Measurements from ENCODE around the gene SLC9C1. TPM values are rescaled to one million over a fixed set of nuclear protein-coding genes. Genes with fewer than 3 reads are reported as not detected.

SLC9C1 gene
- total RNA-seq, 2 experiments from 2014 or later = not detected

DNA sequence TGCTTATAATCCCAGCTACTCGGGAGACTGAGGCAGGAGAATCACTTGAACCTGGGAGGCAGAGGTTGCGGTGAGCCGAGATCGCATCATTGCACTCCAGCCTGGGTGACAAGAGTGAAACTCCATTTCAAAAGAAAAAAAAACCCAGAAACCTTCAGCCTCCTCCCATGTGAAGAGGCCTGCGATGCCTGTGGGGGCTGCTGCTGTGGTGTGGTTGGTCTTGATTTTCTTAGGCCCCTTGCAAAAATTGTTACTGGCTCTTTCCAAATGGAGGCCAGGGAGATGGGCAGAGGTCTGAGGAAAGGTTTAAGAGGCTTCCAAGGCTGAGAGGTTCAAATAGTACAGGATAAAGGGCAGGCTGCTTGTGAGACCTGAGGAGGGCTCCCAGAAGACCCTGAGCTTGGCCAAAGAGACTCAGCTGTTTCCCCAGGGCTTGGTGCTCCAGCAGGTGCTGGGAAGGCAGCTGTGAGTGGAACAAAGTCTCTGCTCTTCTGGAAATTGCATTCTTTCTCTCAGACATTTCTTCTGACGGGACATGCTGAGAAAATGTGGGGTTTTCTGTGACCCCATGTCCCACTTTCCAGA, 179.3 kb downstream of the SLC9C1 start:
- Histone ChIP-seq H3K36me3 (ENCODE audit: insufficient read depth, low read length) (no peaks in the 10 kb centered on the region), H3K27ac (ENCODE audit: low read depth in 1 of 2, low read length in 2 of 2) (no peak overlapping the region), H3K4me1 (ENCODE audit: insufficient read depth, low read length) (peaks cover 6% of the 10 kb centered on the region), H3K9me3 (ENCODE audit: control insufficient read depth in 1 of 2, insufficient read depth in 1 of 2, low read length in 2 of 2) (no peaks in the 10 kb centered on the region), H3K4me3 (ENCODE audit: low read length) (no peak overlapping the region), H3K27me3 (ENCODE audit: control insufficient read depth in 1 of 2, insufficient read depth in 2 of 2, low read length in 2 of 2) (no peaks in the 10 kb centered on the region)
- Mint-ChIP-seq H3K9me3 (no peaks in the 10 kb centered on the region), H3K36me3 (ENCODE audit: low read depth) (peaks cover 6% of the 10 kb centered on the region), H3K4me1 (ENCODE audit: low read depth) (peaks cover 39% of the 10 kb centered on the region), H3K27me3 (no peaks in the 10 kb centered on the region), H3K4me3 (no peak overlapping the region), H3K27ac (no peak overlapping the region)
- ATAC-seq (ENCODE audit: poor library complexity) (no peak), DNase-seq (no peak)
- TF ChIP-seq, protein P1, sequence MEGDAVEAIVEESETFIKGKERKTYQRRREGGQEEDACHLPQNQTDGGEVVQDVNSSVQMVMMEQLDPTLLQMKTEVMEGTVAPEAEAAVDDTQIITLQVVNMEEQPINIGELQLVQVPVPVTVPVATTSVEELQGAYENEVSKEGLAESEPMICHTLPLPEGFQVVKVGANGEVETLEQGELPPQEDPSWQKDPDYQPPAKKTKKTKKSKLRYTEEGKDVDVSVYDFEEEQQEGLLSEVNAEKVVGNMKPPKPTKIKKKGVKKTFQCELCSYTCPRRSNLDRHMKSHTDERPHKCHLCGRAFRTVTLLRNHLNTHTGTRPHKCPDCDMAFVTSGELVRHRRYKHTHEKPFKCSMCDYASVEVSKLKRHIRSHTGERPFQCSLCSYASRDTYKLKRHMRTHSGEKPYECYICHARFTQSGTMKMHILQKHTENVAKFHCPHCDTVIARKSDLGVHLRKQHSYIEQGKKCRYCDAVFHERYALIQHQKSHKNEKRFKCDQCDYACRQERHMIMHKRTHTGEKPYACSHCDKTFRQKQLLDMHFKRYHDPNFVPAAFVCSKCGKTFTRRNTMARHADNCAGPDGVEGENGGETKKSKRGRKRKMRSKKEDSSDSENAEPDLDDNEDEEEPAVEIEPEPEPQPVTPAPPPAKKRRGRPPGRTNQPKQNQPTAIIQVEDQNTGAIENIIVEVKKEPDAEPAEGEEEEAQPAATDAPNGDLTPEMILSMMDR (IDR thresholded peaks at IDR 0.05) = no peak
- POLR2A ChIA-PET = interaction anchor here (1.2 kb wide), 1 partner anchor 14 kb away, joined by 3 read pairs; no protein-coding TSS in a partner anchor
- intact Hi-C loops (cut with DNase I, micrococcal nuclease) = loop anchor here in 1 of 2 experiments (5.0 kb wide), 1 partner anchor 178 kb away; the partner anchor contains the start of gene SLC9C1
- CTCF ChIA-PET = no interaction called here

DNA sequence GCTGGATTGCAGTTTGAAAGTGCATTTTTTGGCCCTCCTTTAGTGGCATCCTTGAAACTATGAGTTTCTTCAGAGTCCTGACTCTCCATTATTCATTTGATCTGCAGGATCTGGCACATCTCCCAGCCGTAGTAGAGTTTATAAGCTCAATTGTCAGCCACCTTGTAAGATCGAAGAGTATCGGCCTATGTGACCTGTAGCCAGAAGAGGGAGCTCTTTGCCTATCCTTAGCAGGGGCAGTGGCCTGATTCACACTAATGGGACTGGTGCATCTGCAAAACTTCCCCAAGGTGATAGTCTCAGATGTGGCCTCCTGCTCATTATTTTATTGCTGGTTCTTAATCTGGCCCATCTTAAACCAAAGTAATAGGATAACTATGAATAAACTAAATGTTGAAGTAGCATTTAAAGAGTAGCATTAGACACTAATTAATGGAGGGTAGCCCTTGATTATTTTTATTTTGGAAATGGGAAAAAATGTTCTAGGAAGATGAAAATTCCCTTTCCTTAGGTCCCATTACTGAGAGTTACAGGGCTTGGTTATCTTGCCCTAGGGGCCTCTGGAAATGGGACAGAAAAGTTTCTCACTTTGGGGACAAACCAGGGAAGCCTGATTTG, 182.1 kb downstream of the SLC9C1 start:
- Histone ChIP-seq H3K27me3 (ENCODE audit: control insufficient read depth in 1 of 2, insufficient read depth in 2 of 2, low read length in 2 of 2) (no peaks in the 10 kb centered on the region), H3K4me3 (ENCODE audit: low read length) (no peak overlapping the region), H3K27ac (ENCODE audit: low read depth in 1 of 2, low read length in 2 of 2) (no peak overlapping the region), H3K4me1 (ENCODE audit: insufficient read depth, low read length) (peaks cover 4% of the 10 kb centered on the region), H3K36me3 (ENCODE audit: insufficient read depth, low read length) (no peaks in the 10 kb centered on the region), H3K9me3 (ENCODE audit: control insufficient read depth in 1 of 2, insufficient read depth in 1 of 2, low read length in 2 of 2) (no peaks in the 10 kb centered on the region)
- no peaks in the 10 kb centered on the region for H3K9me3 Mint-ChIP-seq
- intact Hi-C loops (cut with DNase I, micrococcal nuclease) = loop anchor here (1.0 to 5.0 kb wide), 8 partner anchors 25 to 419 kb away; partner anchors contain the start of gene SLC9C1 (in 1 of the 2)
- no peak overlapping the region for H3K4me3 Mint-ChIP-seq
- peaks cover 10% of the 10 kb centered on the region for H3K36me3 Mint-ChIP-seq (ENCODE audit: low read depth)
- TF ChIP-seq, protein P1 (IDR thresholded peaks at IDR 0.05) = peak; percentile 91
- DNase-seq (peak; percentile 40 to 86 (median 54)), ATAC-seq (ENCODE audit: poor library complexity) (peak; percentile 98)
- H3K27ac Mint-ChIP-seq = no peak overlapping the region
- no peaks in the 10 kb centered on the region for H3K27me3 Mint-ChIP-seq
- ChIA-PET POLR2A (interaction anchor here (0.5 to 1.4 kb wide), 13 partner anchors 8 to 450 kb away, joined by 3 to 9 read pairs (median 3); partner anchors contain the start of genes ATG3 and SLC35A5), CTCF (interaction anchor here (0.5 to 1.6 kb wide), 23 partner anchors 8 to 408 kb away, joined by 3 to 15 read pairs (median 4); partner anchors contain the start of gene SLC9C1)
- peaks cover 14% of the 10 kb centered on the region for H3K4me1 Mint-ChIP-seq (ENCODE audit: low read depth)

GRCh38 chr3:112109322-112109721, 184.7 kb downstream of the SLC9C1 start:
- DNase-seq = no peak
- Mint-ChIP-seq H3K36me3 (ENCODE audit: low read depth) (peaks cover 5% of the 10 kb centered on the region), H3K9me3 (no peaks in the 10 kb centered on the region), H3K27ac (no peak overlapping the region), H3K27me3 (no peaks in the 10 kb centered on the region), H3K4me1 (ENCODE audit: low read depth) (peaks cover 6% of the 10 kb centered on the region), H3K4me3 (no peak overlapping the region)
- no peak for ATAC-seq (ENCODE audit: poor library complexity)
- H3K36me3 ChIP-seq (ENCODE audit: insufficient read depth, low read length) = no peaks in the 10 kb centered on the region
- H3K4me3 ChIP-seq (ENCODE audit: low read length) = no peak overlapping the region
- intact Hi-C loops (cut with DNase I, micrococcal nuclease) = no loop called here
- CTCF ChIA-PET = no interaction called here
- H3K9me3 ChIP-seq (ENCODE audit: control insufficient read depth in 1 of 2, insufficient read depth in 1 of 2, low read length in 2 of 2) = no peaks in the 10 kb centered on the region
- H3K4me1 ChIP-seq (ENCODE audit: insufficient read depth, low read length) = peaks cover 4% of the 10 kb centered on the region
- no peaks in the 10 kb centered on the region for H3K27me3 ChIP-seq (ENCODE audit: control insufficient read depth in 1 of 2, insufficient read depth in 2 of 2, low read length in 2 of 2)
- TF ChIP-seq, protein P1 (IDR thresholded peaks at IDR 0.05) = no peak
- no peak overlapping the region for H3K27ac ChIP-seq (ENCODE audit: low read depth in 1 of 2, low read length in 2 of 2)
- POLR2A ChIA-PET = no interaction called here
